HG03108 (cell line): ENCODE results near the gene SMIM38.

Experiments
- ATAC-seq: cut with Tn5 transposase; IDR thresholded peaks from one replicate; pipeline ENCODE4 v1.9.1; 2021; ENCODE audit warnings: moderate library complexity; ENCODE audit not compliant: unreplicated experiment

The SMIM38 gene

DNA sequence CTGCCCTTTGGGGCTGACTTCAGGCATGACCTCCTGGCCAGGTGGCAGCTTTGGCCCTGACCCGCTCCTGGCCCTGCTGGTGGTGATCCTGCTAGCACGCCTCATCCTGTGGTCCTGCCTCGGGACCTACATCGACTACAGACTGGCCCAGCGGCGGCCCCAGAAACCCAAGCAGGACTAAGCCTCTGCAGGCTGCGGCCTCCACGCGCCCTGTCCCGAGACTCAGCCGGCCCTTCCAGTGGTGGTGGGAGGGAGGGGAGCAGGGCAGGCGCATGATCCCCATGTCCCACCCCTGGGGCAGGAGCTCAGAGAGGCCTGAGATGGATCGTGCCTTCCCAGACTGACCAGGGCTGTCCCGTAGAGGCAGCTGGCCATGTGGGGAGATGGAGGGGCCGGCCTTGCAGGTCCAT lies 2.1 kb downstream of the SMIM38 start:
- no peak for ATAC-seq

DNA sequence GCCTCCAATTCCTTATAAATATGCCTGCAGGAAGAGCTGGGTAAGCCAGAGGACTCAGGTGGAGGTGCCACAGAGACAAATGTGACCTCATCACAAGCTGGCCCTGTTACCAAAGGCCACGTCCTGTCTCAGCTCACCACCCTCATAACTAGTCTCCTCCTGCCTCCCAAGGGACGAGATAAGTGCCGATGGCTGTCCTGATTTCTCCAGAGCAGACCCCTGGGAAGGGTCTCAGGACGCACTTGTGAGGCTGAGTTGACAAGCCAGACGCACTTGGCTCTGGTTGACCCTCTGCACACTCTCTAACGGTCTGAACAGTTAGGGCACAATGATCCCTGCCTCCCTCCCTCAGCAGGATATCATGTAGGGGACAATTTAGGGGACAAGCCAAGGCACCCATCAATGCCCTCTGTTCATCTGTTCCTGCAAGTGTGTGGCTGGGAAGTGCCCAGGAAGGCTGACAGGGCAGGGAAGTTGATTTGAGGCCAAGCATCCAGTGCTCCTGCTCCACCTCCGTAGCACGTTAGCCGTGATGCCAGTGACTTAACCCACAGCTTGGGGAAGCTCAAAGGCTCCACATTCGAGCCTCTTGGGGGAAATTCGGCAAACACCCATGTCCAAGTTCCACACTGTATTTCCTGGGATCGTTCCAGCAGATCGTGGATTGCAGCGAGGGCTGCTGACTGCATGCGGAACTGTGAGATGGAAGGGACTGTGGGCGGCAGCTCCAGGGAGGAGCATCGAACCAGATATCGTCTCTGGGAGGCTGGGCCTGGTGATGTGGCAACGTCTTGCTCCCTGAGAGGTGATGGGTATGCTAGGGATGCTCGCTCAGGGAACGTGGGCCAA lies 2.8 kb downstream of the SMIM38 start:
- ATAC-seq: no peak

DNA sequence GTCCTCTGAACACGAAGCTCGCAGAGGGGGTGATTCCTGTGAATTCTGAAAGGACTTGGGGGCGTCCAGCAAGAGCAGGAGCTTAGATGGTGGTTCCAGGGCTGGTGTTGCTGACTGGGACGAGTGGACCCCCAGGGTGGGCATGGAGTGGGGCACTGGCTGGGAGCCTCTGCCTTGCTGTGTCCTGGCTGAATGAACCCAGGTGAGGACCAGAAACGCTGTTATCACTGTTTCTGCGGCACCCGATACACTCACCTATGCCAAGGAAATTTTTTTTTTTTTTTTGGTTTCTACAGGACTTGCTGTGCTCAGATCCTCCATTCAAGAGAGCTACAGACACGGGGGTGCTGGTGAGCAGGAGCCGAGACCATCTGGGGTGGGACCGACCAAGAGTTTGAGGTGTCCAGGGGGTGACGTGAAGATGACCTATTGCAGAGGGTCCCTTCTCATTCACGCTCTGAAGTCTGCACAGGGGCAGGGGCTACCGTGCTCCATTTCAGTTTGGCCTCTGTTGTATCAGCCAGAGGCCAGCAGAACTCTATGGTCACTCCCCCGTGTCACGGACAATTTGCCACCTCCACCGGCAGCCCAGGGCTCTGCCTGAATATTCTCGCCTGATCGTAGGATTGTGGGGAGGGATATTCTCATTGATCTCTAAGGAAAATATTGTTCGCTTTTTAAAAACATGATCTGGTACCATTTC lies 3.6 kb downstream of the SMIM38 start:
- ATAC-seq: no peak

DNA sequence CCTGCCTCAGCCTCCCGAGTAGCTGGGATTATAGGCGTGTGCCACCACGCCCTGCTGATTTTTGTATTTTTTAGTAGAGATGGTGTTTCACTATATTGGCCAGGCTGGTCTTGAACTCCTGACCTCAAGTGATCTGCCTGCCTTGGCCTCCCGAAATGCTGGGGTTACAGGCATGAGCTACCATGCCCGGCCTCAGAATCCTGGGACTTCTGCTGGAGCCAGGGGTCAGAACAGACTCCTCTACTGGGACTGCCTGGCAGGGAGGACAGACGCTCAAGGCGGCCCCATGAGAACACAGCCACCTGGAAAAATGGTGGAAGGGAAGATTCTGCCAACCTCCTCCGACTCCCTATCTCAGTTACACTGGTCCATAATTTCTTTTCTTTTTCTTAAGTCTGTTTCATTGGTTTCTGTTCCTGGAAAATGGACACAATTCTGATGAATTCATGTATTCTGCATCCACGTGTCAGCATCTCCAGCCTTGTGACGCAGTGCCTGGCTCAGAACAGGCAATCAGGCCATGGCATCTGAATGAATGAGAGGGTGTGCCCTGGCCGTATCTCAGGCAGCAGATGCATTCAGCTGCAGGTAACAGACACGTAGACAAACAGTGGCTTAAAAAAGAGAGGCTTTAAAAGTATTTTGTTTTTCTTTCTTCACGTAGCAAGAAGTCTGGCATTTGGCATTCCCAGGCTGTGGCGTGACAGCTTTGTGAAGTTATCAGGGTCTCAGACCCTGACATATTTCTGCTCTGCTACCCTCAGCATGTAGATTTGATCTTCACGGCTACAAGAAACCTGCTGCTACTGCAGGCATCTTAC lies 4.8 kb downstream of the SMIM38 start:
- ATAC-seq: no peak

DNA sequence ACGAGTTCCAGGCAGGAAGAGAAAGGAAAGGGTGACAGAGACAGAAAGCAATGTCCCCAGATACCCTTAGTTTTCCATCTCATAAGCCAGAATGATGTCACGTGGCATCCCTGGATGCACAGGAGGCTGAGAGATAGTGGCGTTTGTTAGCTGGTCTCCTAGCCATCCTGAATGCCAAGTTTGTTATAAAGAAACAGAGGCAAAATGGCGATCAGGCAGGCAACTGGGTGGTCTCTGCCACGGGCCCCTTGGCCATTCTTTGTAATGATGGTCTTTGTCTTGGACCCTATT lies 5.3 kb downstream of the SMIM38 start:
- ATAC-seq: no peak

DNA sequence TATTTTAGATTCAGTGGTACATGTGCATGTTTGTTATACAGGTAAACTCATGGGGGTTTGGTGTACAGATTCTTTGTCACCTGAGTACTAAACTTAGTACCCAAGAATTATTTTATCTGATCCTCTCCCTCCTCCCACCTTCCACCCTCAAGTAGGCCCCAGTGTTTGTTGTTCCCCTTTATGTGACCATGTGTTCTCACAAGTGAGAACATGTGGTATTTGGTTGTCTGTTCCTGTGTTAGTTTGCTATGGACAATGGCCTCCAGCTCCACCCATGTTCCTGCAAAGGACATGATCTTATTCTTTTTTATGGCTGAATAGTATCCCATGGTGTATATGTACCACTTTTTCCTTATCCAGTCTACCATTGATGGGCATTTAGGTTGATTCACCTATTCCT lies 6.8 kb downstream of the SMIM38 start:
- no peak for ATAC-seq

DNA sequence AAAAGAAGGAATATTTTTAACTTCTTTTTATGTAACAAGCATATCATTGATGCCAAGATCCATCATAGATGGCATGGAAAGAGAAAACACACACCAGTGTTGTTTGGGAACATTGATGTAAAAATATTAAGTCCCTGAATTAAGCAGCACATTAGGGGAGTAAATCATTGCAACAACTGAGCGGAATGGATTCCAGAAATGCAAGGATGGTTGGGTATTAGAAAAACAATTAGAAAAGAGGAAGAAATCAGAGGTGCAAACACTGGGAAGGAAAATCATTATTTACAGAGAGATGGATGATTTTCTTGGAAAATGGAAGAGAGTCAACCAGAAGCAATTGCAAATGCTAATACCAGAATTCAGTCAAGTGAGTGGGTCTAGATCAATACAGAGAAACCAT lies 8.1 kb downstream of the SMIM38 start:
- ATAC-seq: no peak

DNA sequence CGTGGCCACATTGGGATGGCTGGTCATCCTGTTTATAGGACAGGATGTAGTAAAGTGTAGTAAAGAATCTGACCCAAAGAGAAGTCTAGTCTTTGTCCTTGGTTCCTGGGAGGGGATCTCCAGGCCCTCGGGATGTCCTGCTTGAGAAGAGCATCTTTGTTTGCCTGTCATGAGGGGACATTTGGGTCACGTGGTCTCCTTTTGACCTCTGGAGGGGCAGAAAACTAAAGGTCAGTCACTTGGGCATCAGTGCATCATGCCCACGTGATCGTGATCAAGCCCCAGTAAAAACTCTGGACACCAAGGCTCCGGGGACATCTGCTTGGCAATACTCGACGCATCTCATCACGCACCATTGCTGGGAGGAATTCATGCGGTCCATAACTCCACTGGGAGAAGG lies 9.1 kb downstream of the SMIM38 start:
- no peak for ATAC-seq

DNA sequence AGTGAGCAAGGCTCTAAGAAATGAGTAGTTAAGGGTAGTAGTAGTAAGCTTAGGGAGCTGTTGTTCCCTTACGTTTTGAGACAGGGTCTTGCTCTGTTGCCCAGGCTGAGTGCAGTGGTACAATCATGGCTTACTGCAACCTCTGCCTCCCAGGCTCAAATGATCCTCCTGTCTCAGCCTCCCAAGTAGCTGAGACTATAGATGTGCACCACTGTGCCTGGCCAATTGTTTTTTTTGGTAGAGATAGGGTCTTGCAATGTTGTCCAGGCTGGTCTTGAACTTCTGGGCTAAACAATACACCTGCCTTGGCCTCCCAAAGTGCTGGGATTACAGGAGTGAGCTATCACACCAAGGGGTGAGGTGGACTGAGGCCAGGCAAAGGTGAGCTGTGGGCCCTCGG lies 10.0 kb downstream of the SMIM38 start:
- ATAC-seq: no peak

DNA sequence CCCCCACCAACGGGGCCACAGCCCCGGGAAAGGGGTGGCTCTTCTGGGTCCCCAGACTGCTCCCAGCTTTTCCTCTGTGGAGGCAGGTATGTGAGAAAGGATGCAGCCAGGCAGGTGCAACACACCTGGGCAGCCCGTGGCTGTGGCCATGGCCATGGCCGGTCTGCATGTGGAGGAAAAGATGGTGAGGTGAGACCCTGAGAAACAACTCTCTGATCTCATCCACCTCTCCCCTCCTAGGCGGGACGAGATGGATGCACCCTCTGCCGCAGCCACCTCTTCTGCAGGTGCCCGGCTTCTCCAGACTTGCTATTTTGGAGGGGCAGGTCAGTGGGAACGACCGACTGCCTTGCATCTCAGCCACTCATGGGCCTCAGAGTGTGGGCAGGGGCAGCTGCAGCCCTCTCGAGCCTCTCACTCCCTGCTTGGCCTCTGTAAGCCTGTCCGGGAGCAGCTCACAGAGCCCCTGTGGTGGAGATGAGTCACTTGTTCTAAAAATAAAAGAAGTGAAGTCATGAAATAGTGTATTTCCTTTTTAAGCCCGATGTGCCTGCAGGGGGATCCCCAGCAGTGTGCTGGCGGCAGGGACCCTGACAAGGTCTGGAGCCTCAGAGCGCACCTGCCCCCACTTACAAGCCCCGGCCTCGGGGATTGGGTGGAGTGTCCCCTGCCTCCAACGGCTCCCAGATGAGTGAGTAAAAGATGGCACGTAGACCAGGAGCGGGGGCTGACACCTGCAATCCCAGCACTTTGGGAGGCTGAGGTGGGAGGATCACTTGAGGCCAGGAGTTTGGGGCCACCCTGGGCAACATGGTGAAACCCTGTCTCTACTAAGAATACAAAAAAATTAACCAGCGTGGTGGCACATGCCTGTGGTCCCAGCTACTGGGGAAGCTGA lies 10.7 kb downstream of the SMIM38 start:
- peak; percentile 97 for ATAC-seq

DNA sequence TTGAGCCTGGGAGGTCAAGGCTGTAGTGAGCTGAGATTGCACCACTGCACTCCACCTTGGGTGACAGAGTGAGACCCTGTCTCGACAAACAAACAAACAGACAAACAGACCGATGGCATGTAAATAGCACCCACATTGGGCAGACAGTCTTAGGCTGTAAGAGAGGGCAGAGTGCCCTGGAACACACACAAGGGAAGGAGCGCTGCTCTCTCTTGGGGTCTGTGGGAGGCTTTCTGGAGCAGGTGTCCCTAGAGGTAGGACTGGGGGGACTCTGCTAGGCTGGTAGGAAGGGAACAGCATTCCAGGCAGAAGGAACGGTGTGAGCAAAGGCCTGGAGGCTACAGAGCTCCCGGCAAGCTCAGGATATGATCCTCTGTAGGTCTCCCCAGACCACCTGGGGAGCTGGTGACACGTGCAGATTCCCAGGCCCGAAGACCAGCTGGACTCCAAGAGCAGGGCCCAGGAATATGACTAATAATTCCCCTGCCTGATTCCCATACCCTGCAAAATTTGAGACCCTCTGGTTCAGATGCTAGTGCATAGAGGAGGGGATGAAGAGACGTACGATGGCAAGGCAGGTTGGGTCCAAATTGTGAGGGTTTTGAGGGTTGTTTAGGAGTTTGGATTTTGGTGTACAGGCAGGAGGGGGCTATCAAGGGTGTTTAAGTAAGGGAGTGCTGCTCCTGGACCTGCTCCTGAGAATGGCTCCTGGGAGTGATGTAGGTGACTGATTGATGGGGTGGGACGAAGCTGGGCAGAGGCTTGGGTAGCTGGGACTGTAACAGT lies 11.6 kb downstream of the SMIM38 start:
- ATAC-seq: no peak

DNA sequence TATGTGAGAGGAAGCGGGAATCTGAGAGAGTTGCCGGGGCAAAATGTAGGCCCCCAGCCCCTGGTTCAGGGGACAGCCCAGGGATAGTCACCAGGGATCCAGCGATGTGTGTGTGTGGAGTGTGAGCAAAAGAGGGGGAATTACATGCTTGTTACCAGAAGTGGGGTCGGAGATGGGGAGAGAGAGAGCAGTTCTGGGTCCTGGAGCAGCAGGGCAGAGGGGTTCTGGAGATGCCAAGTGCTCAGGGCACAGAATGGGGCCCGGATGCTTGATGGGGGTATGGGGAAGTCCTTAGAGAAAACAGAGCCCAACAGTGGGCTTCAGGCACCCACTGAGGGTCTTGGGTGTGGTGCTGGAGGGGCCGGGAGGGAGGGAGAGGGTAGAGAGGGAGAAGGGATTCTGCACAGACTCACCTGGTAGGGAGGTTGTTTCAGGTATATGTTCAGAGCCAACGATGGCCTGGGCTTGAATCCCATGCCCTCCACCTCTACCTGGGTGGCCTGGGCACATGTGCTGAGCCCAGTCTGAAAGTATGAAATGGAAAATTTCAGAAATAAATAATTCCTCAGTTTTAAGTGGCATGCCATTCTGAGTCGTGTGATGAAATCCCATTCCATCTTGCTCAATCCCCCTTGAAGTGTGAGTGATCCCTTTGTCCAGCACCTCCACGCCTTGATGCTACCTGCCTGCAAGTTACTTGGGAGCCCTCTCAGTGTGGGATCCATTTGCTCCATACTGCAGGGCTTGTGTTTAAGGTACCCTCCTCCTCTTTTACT lies 12.4 kb downstream of the SMIM38 start:
- no peak for ATAC-seq

DNA sequence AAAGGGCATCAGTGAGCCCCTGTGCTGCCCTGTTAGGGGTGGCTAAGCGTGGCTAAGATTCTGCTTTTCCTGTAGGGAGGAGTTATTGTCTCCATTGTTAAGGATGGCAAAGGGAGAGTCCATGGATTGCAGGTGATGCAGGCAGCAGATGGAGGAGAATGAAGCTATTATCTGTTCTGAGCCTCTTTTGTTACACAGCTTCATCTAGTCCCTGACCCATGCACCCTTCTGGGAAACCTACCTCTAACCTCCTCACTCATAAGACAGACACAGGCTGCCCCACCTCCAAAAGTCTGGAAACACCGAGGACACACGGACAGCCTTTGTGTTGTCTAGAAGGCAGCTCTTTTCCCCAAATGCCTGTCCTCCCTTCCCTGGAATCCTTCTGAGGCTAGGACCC lies 13.7 kb downstream of the SMIM38 start:
- ATAC-seq: no peak

DNA sequence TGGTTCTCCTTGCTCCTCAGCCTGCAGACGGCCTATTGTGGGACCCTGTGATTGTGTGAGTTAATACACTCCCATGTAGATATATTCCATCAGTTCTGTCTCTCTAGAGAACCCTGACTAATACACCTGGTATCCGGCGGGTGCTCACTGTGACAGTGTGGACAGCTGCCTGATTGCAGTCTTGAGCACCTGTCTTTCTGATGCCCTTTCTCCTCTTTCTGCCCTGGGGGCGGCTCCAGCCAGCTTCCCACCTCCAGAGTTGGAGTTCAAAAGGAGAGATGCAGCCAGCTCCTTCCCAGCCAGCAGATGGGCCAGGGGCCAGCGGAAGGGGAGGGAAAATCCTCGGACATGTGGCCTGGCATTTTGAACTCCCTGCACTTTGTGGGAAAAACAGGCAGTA lies 15.0 kb downstream of the SMIM38 start:
- ATAC-seq: no peak

DNA sequence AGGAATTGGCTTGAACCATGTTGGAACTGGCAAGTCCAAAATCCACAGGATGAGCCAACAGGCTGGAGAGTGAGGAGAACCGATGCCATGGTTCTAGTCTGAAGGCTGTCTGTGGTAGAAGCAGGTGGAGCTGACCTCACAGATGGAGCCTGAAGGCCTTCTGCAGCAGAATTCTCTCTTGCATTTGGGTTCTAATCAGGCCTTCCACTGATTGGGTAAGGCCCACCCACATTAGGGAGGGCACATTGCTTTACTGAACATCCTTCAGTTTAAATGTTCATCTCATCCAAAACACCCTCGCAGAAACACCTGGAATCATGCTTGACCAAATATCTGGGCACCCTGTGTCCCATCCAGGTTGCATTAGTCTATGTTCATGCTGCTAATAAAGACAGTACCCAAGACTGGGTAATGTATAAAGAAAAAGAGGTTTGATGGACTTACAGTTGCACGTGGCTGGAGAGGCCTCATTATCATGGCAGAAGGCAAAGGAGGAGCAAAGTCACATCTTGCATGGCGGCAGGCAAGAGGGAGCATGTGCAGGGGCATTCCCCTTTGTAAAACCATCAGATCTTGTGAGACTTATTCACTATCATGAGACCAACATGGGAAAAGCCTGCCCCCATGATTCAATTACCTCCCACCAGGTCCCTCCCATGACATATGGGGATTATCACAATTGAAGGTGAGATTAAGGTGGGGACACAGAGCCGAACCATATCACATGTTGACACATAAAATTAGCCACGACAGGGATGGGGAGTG lies 15.9 kb downstream of the SMIM38 start:
- no peak for ATAC-seq

DNA sequence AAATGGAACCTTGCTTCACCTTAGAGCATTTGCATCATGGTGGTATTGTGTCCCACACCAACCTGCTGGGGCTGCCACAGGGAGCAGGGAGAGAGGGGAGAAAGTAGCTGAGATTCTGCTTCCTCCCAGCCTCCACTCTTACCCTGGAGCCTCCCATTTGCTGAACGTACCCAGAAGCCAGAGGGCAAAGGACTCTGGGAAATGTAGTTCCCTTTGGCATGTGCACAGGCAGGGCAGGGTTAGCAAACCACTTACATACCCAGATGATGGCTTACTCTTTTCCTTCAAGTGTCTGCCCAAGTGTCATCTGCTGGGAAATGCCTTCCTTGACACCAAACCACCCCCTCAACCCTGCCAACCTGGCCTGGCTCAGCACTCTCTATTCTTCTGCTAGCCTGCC lies 16.9 kb downstream of the SMIM38 start:
- ATAC-seq: no peak

DNA sequence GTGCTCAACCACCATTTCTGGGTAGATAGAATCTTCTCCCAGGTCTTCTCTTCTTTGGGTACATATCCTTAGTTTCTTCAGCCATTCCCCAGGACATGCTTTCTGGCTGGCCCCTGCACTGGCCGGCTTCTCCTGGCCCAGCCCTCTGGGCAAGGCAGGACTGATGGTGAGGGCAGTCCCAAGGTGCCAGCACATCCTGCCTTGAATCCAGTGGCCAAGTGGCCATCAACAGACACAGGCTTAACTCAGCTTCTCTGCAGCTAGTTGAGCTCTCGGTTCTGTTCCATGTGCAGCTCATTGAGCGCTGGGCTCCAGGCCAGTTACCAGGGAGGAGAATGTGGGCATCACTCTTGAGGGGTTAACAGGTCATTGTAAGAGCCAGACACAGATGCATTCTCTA lies 17.6 kb downstream of the SMIM38 start:
- ATAC-seq: no peak

DNA sequence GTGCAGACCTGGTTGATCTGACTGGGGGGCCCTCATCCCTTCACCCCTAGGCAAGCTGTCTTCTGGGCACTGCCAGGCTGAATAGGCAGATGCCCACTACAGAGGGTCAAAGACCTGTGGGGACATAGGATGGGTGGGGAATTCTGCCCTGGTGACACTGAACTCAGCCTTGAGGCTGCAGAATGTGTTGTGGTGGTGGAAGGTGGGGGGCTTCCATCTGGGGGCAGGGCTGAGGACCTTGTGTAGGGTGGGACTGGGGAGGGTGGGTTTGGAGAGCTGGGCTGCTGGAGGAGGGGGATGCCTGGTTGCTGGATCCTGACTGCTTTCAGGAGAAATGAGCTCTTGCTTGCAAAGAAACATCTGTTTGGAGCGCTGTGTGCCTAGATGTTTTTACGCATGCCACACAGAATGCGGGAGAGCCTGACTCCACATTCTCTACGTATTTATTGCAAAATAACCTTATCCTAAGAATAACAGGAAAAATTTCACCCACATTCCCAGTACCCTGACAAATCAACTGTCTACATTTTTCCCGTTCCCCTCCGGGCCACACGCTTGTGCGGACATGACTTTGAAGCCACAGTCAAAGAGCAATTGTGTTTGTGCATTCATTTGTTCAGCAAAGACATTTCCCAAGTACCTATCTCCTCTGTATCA lies 18.3 kb downstream of the SMIM38 start:
- ATAC-seq: no peak
